Body of pancreas (tissue), 4 donors: Measurements from ENCODE around the gene MYO9B.

Source experiments
- POLR2A ChIP-seq, 3 donors: fragments of 450-650 bp; IDR thresholded peaks; one replicate each; pipeline ENCODE4 v1.6.1; 2016; ENCODE audit warnings: antibody characterized with exemption in 3 of 3, mild to moderate bottlenecking in 2 of 3
- TF ChIP-seq, protein P1 (sequence below), 7 experiments: fragments of 450-650 bp in 4 of 7; fragments of 200-600 bp in 3 of 7; sonication (generic) in 3 of 7; IDR thresholded peaks; one replicate each; pipeline ENCODE4 v1.5.1; 2016 to 2019; ENCODE audit warnings: antibody characterized with exemption in 7 of 7

- TF ChIP-seq, protein P1, sequence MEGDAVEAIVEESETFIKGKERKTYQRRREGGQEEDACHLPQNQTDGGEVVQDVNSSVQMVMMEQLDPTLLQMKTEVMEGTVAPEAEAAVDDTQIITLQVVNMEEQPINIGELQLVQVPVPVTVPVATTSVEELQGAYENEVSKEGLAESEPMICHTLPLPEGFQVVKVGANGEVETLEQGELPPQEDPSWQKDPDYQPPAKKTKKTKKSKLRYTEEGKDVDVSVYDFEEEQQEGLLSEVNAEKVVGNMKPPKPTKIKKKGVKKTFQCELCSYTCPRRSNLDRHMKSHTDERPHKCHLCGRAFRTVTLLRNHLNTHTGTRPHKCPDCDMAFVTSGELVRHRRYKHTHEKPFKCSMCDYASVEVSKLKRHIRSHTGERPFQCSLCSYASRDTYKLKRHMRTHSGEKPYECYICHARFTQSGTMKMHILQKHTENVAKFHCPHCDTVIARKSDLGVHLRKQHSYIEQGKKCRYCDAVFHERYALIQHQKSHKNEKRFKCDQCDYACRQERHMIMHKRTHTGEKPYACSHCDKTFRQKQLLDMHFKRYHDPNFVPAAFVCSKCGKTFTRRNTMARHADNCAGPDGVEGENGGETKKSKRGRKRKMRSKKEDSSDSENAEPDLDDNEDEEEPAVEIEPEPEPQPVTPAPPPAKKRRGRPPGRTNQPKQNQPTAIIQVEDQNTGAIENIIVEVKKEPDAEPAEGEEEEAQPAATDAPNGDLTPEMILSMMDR (IDR thresholded peaks at IDR 0.05), result no peak
- TF ChIP-seq POLR2A (IDR thresholded peaks at IDR 0.05), result no peak
Measured at GRCh38 chr19:17097593-17098126, 22.1 kb downstream of the MYO9B start.
